HFFc6 (cell line): Measurements from ENCODE around the gene CLEC4A. TPM values are rescaled to one million over a fixed set of nuclear protein-coding genes. Genes with fewer than 3 reads are reported as not detected.
"Not testable (repeated sequence)": the region's sequence is repeated elsewhere in the genome, so short reads cannot be mapped to it uniquely, and the experiment has no call there.

ENCODE experiments used
- DNase-seq: peaks from one replicate; pipeline ENCODE4 v3.0.0-alpha.2; 2018
- H3K27ac Mint-ChIP-seq: 2 replicates; pipeline ENCODE4 v1.8.0; 2020; ENCODE audit warnings: mild to moderate bottlenecking, mixed read lengths
- H3K27me3 Mint-ChIP-seq: 2 replicates; pipeline ENCODE4 v1.8.0; 2021; ENCODE audit warnings: mild to moderate bottlenecking, moderate library complexity, mixed read lengths; ENCODE audit not compliant: insufficient read depth
- H3K36me3 Mint-ChIP-seq: 2 replicates; pipeline ENCODE4 v1.8.0; 2021; ENCODE audit warnings: low read depth, mixed read lengths
- H3K4me1 Mint-ChIP-seq: 2 replicates; pipeline ENCODE4 v1.8.0; 2020; ENCODE audit warnings: low read depth, mixed read lengths
- H3K4me3 Mint-ChIP-seq: 2 replicates; pipeline ENCODE4 v1.8.0; 2020; ENCODE audit warnings: mild to moderate bottlenecking, moderate library complexity, mixed read lengths
- H3K9me3 Mint-ChIP-seq: 2 replicates; pipeline ENCODE4 v1.8.0; 2020; ENCODE audit warnings: mild to moderate bottlenecking, mixed read lengths
- CTCF ChIP-seq: fragments of 200-600 bp; sonication (generic); IDR thresholded peaks from 2 replicates; pipeline ENCODE4 v1.5.0; 2021; ENCODE audit warnings: antibody characterized with exemption, mild to moderate bottlenecking
- total RNA-seq, 6 experiments: library from RNA; stranded (reverse); fragmentation: NEBNext Ultra II Directional; extraction: Animal tissue kit (Norgen Biotek cat#: 25700); gene quantifications; 2 replicates in 1 of 6; 3 replicates in 5 of 6; pipeline ENCODE4 v1.2.3, GENCODE V29; 2021

CLEC4A gene
- total RNA-seq, 6 experiments from 2014 or later: 0.23 to 0.38 (median 0.34) TPM; not detected in 1

GRCh38 chr12:8088574-8088973 lies 34.8 kb upstream of the CLEC4A start:
- DNase-seq: no peak
- H3K4me3 Mint-ChIP-seq: no peak overlapping the region
- H3K36me3 Mint-ChIP-seq: peaks cover 14% of the 10 kb centered on the region
- H3K9me3 Mint-ChIP-seq: no peaks in the 10 kb centered on the region
- H3K27me3 Mint-ChIP-seq: no peaks in the 10 kb centered on the region; the same call in 1 of the 2 replicates
- peaks cover 29% of the 10 kb centered on the region for H3K4me1 Mint-ChIP-seq
- H3K27ac Mint-ChIP-seq: peak overlapping the region; percentile 32
- no peak for TF ChIP-seq CTCF

GRCh38 chr12:8089277-8089676 lies 34.1 kb upstream of the CLEC4A start:
- not testable (repeated sequence) for H3K4me3 Mint-ChIP-seq, H3K9me3 Mint-ChIP-seq, DNase-seq, H3K27me3 Mint-ChIP-seq, H3K27ac Mint-ChIP-seq
- Mint-ChIP-seq H3K4me1 (peaks cover 22% of the 10 kb centered on the region), H3K36me3 (peaks cover 15% of the 10 kb centered on the region)

- TF ChIP-seq CTCF: no peak
- no peaks in the 10 kb centered on the region for H3K27me3 Mint-ChIP-seq
- peaks cover 19% of the 10 kb centered on the region for H3K36me3 Mint-ChIP-seq
- H3K9me3 Mint-ChIP-seq: no peaks in the 10 kb centered on the region
- no peak for DNase-seq
- H3K4me1 Mint-ChIP-seq: peaks cover 17% of the 10 kb centered on the region
- no peak overlapping the region for H3K4me3 Mint-ChIP-seq
- H3K27ac Mint-ChIP-seq: no peak overlapping the region
These were observed 33.7 kb upstream of the CLEC4A start for GRCh38 chr12:8089716-8090115.

GRCh38 chr12:8093291-8093690 lies 30.1 kb upstream of the CLEC4A start:
- Mint-ChIP-seq H3K4me3 (no peak overlapping the region), H3K9me3 (no peaks in the 10 kb centered on the region), H3K36me3 (peaks cover 26% of the 10 kb centered on the region), H3K27ac (no peak overlapping the region), H3K4me1 (peaks cover 3% of the 10 kb centered on the region; the same call in 1 of the 2 replicates), H3K27me3 (no peaks in the 10 kb centered on the region)
- no peak for DNase-seq
- no peak for TF ChIP-seq CTCF

GRCh38 chr12:8096281-8096915 lies 27.0 kb upstream of the CLEC4A start:
- Mint-ChIP-seq H3K4me1 (no peaks in the 10 kb centered on the region), H3K9me3 (no peaks in the 10 kb centered on the region), H3K4me3 (no peak overlapping the region), H3K27ac (no peak overlapping the region), H3K27me3 (no peaks in the 10 kb centered on the region), H3K36me3 (peaks cover 30% of the 10 kb centered on the region)
- no peak for DNase-seq
- no peak for TF ChIP-seq CTCF

- H3K27me3 Mint-ChIP-seq: no peaks in the 10 kb centered on the region
- H3K36me3 Mint-ChIP-seq: peaks cover 21% of the 10 kb centered on the region
- no peak for DNase-seq
- no peak overlapping the region for H3K27ac Mint-ChIP-seq
- no peak overlapping the region for H3K4me3 Mint-ChIP-seq
- no peak for TF ChIP-seq CTCF
- no peaks in the 10 kb centered on the region for H3K9me3 Mint-ChIP-seq
- H3K4me1 Mint-ChIP-seq: no peaks in the 10 kb centered on the region
These were observed 24.2 kb upstream of the CLEC4A start for GRCh38 chr12:8099235-8099634.
